HG02852 (cell line): Measurements from ENCODE around the gene YY2.
"Not testable (repeated sequence)": the region's sequence is repeated elsewhere in the genome, so short reads cannot be mapped to it uniquely, and the experiment has no call there.

ENCODE experiments used
- ATAC-seq: cut with Tn5 transposase; IDR thresholded peaks from one replicate; pipeline ENCODE4 v1.9.1; 2021; ENCODE audit warnings: mild to moderate bottlenecking, moderate library complexity; ENCODE audit not compliant: unreplicated experiment

YY2 gene

GRCh38 chrX:21873063-21873775 is 17.4 kb downstream of the YY2 start:
- no peak for ATAC-seq

- ATAC-seq = not testable (repeated sequence)
These were observed 18.4 kb downstream of the YY2 start for GRCh38 chrX:21874182-21874581.

GRCh38 chrX:21875013-21875412 is 19.2 kb downstream of the YY2 start:
- ATAC-seq = no peak

- ATAC-seq = no peak
These were observed 26.2 kb downstream of the YY2 start for GRCh38 chrX:21881881-21882574.

DNA sequence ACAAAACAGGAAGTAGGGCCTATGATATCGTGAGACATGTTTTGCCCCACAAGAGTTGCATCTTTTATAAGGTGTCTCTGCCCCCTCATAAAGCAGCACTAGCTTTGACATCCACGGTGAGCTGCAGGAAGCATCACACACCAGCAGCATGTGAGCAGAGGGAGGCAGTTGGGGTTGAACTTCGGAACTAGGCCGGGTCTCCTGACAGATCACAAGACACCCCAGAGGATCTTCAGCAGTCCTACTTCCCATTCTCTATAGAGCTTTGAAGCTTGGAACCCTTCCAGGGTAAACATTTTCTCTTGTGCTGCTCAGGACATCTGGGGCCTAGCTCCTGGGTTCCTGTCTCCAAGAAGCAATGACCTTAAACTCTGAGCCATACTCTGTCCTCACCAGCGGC is 27.5 kb downstream of the YY2 start:
- no peak for ATAC-seq

- ATAC-seq = no peak
These were observed 29.8 kb downstream of the YY2 start for GRCh38 chrX:21885568-21885967.

GRCh38 chrX:21905313-21905712 is 49.5 kb downstream of the YY2 start:
- no peak for ATAC-seq

DNA sequence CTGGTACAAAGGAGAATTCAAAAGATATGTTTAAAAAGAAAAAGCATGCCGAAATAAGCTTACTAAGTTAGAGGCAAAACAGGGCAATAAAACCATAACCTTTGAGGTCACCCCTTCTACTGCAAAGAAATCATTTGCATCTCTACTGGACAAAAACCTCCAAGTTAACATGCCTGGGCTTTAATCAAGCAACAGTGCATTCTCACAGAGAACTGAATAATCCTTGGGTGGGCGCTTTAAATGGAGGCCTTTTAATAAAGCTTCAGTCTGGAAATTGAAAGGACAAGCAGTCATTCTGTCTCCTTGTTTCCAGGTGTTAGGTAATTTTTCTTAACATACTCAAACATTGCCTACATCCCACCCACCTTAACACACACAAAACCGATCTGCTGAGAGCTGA is 50.2 kb downstream of the YY2 start:
- no peak for ATAC-seq

GRCh38 chrX:21907260-21907659 is 51.5 kb downstream of the YY2 start:
- no peak for ATAC-seq
